Colon (tissue), 2 donors: Measurements from ENCODE around the gene SCUBE3.

Experiments used
- FAIRE-seq: peaks from 2 replicates; lab custom pipeline; 2012; peaks lifted over from hg19 to GRCh38; lab: Jason Lieb, UNC
- donor health status: control.
- donor health status: control.

The SCUBE3 gene

GRCh38 chr6:35181933-35182612 lies 31.7 kb upstream of the SCUBE3 start:
- FAIRE-seq: no peak

DNA sequence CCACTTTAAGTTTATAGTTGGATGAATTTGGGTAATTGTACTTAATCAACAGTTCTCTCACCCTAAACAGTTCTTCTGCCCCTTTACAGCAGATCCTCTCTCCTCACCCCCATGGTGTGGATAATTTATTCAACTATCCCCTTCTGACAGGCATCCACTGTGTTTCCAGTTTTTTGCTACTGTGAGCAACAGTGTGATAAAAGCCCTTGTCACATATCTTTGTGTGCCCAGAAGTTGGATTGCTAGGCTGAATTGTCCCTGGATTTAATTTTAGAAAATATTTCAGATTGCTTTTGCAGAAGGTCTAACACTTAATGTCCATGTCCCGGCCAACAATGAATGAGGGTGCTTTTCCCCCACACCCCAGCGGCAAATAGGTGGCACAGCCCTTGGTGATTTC lies 30.5 kb upstream of the SCUBE3 start:
- FAIRE-seq: no peak

GRCh38 chr6:35183935-35184334 lies 29.8 kb upstream of the SCUBE3 start:
- FAIRE-seq: no peak

DNA sequence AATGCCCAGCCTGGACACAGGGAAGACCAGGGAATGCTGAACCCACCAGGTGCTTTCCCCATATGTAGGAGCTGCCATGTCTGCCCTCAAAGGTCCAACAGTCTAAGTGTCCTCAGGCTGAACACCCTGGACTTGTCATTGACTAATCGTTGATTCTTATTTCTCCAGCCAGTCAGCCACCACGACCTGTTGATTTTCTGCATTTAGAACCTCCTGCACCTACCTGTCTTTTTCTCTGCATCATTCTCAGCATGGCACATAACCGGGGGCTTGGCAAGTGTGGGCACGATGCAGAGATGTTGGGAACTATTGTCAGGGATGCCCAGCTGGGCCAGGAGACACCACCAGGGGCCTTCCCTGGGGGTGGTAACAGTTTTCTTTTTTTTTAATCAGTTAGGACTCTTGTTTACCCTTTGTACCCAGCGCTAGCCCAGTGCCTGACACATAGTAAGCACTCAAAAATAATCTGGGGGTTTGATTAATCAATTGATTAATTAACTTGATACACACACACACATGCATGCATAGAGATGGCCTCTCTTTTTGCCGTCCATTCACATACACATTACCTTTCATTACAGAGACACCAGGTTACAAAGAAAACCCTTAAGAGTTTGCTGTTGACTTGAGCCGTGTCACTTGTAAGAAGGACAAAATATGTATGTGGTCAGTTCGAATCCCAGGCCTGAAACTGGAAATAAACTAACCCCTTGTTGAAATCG lies 29.0 kb upstream of the SCUBE3 start:
- FAIRE-seq: no peak

DNA sequence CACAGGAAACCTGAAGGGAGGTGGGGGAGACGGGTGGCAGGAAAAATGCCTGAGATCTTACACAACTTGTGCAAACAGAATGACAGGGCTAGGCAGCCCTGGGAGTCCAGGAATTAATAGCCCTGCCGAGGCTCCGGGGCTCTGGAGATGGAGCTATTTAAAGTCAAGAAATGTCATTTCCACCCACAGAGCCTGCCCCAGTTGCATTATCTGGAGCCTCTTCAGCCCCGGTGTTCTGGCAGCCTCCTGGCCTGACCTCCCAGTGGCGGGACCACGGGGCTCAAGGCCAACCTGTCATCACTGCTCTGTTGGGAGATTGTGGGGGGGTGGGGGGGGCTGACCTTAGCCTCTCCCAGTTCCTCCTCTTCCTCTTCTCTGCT lies 28.5 kb upstream of the SCUBE3 start:
- no peak for FAIRE-seq

GRCh38 chr6:35185971-35186370 lies 27.8 kb upstream of the SCUBE3 start:
- FAIRE-seq: no peak

DNA sequence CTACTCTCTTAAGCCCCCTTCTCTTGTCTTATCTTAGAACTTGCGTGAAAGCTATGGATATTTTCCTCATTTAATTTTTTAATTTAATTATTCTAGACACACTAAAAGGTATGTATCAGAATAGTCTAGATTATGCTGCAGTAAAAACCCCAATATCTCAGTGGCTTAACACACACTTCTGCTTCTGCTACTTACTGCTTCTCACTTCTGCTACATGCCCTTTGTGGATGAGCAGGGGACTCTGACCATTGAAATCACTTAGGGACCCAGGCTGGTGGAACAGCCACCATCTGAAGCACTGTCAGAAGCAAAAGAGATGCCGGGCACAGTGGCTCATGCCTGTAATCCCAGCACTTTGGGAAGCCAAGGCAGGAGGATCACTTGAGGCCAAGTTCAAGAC lies 27.2 kb upstream of the SCUBE3 start:
- FAIRE-seq: no peak

DNA sequence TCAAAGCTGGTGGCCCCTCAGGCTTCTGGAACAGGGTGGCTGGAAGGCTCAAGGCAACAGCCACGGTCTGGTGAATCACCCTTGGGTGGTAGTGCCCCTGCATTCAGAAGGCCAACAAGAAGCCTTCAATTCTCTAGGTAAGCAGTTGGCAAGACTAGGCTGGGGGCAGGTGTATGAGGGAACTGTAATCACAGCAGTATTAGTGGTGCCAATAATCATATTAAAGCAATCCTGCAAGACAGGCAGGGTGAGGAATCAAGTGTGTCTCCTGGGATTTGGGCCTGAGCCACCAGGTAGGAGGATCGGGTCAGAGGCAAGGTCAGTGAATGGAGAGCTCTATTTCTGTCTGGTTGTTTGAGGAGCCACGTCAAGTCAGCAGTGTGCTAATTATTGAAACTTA lies 24.9 kb upstream of the SCUBE3 start:
- FAIRE-seq: no peak

- FAIRE-seq: no peak
Measured at GRCh38 chr6:35190306-35190705, 23.4 kb upstream of the SCUBE3 start.

DNA sequence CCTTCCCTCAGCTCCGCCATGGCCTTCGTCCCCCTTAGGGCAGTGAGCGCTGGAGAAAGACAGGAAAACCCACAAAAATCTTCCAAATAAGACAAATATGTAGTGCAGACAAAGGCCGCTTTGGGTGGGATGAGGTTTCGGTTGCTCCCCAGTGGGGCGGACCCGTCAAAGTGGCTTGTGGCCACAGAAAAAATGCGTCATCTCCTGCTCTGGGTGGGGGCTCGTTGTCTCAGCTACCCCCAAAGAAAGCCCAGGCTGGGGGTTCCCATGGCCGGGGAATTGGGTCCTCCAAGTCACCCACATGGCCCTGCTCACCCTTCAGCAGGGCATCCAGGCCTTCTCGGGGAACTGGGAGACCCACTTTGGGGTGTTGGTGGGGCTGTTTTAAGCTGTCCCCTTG lies 21.9 kb upstream of the SCUBE3 start:
- no peak for FAIRE-seq

DNA sequence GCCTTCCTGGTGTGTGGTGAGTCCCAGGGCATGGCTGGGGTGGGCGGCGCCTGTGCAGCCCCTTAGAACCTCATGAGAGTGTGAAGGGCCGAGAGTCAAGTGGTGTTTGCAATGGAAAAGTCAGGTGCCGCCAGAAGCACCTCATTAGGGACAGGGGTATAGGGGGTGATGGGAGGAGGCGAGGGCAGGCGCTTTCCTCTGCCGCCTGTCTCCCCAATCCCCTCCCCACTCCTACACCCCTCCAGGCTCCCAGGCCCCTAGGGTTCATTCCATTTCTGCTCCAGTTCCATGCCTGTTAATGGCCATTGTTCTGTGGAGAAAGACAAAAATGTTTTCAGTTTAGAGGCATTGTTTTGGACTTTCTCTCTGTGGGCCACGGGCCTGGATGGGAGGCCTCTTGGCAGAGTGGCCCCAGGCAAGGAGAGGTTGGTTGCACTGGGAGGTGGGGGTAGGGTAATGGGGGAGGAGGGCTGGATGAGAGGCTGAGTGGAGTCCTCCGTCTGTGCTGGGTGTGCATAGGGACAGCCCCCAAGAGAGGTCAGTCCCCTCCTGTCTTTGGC lies 21.4 kb upstream of the SCUBE3 start:
- no peak for FAIRE-seq

- no peak for FAIRE-seq
Measured at GRCh38 chr6:35194390-35194789, 19.4 kb upstream of the SCUBE3 start.

GRCh38 chr6:35195120-35195780 lies 18.5 kb upstream of the SCUBE3 start:
- FAIRE-seq: no peak

DNA sequence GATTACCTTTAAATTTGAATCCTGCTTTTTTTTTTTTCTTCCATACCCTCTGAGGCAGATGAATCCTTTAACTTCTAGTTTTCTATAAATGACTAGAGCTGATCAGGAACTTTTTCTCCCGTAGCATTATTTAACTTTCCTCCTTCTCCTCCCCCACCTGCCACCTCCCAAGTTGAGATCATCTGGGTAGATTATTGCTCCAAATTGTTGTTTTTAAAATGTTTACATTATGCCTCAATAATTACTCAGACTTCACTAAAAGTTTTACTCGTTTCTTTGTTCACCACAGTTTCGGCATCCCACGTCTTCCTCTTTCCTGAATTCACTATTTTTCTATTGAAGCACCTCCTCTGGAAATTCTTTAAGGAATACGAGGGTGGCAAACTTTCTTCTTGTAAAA lies 16.6 kb upstream of the SCUBE3 start:
- no peak for FAIRE-seq

DNA sequence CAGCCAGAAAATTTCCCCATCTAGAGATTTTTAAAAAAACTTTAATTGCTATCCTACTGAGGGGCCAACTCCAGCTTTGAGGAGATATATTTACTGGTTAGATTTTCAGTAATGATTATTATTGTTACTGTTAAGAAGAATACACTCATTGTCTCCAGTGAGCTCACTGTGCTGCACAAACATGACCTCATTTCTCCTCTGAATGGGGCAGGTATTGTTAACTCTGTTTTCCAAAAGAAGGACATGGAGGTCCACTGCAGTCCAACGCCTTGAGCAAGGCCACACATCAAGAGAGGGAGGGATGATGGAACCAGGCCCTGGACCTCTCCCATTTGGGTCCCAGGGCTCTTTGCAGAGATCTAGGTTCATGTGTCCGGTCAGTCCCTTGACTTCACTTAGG lies 13.9 kb upstream of the SCUBE3 start:
- no peak for FAIRE-seq

- no peak for FAIRE-seq
Measured at GRCh38 chr6:35202066-35202546, 11.7 kb upstream of the SCUBE3 start.

GRCh38 chr6:35203152-35203670 lies 10.5 kb upstream of the SCUBE3 start:
- FAIRE-seq: no peak

- no peak for FAIRE-seq
Measured at GRCh38 chr6:35203680-35204079, 10.1 kb upstream of the SCUBE3 start.

DNA sequence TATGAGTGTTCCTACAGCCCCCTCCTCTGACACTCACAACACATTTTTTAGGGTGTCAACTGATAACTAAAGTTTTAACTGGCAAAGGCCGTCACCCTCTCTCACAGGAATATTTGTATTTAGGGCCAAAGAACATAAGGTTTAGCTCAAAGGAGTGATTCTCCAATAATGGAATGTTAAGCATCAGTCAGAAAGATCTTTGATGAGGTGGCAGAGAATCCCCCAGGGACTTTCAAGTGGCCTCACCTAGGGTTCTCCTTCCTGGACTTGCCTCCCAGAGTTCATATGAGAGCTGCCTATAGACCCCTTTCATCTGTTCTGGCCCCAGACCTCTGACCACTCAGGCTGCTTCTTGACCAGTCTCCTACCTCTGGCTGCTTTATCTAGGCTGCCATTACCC lies 7.4 kb upstream of the SCUBE3 start:
- no peak for FAIRE-seq

DNA sequence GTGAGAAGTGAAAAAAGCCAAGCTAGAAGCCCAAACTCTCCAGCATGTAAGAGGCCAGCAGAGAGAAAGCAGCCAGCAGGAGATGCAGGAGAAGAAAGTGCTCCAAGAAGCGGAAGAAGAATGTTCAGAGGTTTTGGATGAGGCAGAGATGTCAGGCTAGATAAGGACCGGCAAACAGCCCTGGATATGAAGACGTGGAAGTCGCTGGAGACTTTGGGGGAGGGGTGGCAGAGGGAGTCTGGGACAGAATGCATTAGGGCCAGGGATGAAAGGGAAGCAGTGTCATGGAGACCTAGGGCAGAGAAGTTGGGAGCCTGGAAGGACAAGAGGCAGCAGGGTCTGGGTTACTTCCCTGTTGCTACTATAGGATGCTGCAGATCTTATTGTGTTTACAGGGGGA lies 5.3 kb upstream of the SCUBE3 start:
- no peak for FAIRE-seq

DNA sequence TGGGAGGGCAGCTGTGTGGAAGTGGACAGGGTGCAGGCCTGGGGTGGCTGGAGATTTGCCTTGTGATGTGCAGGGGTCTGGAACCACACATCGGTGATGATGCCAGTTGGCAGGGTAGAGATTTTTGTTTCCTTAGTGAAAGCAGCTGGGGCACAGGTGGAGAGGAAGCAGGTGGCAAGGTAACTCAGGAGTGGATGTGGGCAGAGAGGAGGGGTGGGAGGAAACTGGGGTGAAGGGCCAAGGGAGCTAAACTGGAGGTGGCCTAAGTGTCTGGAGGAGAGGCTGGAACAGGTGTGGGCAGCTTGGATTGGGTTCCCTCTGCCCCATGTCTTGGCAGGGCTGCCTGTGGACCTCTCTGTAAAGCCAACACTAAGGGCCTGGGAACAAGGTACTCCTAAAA lies 4.7 kb upstream of the SCUBE3 start:
- no peak for FAIRE-seq

- no peak for FAIRE-seq
Measured at GRCh38 chr6:35209622-35210247, 4.0 kb upstream of the SCUBE3 start.
